T-helper 1 cell treated with Interleukin-12 subunit alpha and Interleukin-12 subunit beta and Interleukin-4 antibody, amounts not matched to agents 30 μg/mL and 1 μg/mL, for 36 hours (primary cell): ENCODE measurements around the gene FYN.
"Not testable (repeated sequence)": the region's sequence is repeated elsewhere in the genome, so short reads cannot be mapped to it uniquely, and the experiment has no call there.

Source experiments
- H3K27ac Mint-ChIP-seq: one replicate; pipeline ENCODE4 v1.8.0; 2021; ENCODE audit warnings: mild to moderate bottlenecking, mixed read lengths
- H3K27me3 Mint-ChIP-seq: one replicate; pipeline ENCODE4 v1.8.0; 2021; ENCODE audit warnings: low read depth, mixed read lengths
- H3K36me3 Mint-ChIP-seq: one replicate; pipeline ENCODE4 v1.8.0; 2021; ENCODE audit warnings: low read depth, mixed read lengths
- H3K4me1 Mint-ChIP-seq: one replicate; pipeline ENCODE4 v1.8.0; 2021; ENCODE audit warnings: low read depth, mixed read lengths
- H3K4me3 Mint-ChIP-seq: one replicate; pipeline ENCODE4 v1.8.0; 2021; ENCODE audit warnings: mild to moderate bottlenecking, moderate library complexity, mixed read lengths
- H3K9me3 Mint-ChIP-seq: one replicate; pipeline ENCODE4 v1.8.0; 2021; ENCODE audit warnings: mixed read lengths

Gene FYN

DNA sequence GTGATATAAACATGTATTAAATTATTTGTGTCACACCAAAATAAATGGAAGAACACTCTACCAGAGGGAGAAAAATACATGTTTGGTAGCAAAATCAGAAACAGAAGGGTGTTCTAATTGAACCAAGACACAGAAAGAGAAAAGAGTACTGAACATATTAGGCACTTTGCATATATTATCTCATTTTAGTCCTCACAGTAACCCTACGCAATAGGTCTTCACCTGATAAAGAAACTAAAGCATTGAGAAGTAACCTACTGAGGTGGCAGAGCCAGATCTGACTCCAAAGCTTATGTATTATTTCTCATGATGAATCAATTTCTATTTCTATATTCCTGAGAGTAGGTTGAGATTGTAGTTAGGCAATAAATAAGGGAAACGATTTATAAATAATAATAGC is 77.7 kb downstream of the FYN start:
- peaks cover 20% of the 10 kb centered on the region for H3K36me3 Mint-ChIP-seq
- H3K9me3 Mint-ChIP-seq, result no peaks in the 10 kb centered on the region
- no peaks in the 10 kb centered on the region for H3K27me3 Mint-ChIP-seq
- H3K4me1 Mint-ChIP-seq, result peaks cover 69% of the 10 kb centered on the region
- peak overlapping the region; percentile 21 for H3K4me3 Mint-ChIP-seq
- peak overlapping the region; percentile 72 for H3K27ac Mint-ChIP-seq

DNA sequence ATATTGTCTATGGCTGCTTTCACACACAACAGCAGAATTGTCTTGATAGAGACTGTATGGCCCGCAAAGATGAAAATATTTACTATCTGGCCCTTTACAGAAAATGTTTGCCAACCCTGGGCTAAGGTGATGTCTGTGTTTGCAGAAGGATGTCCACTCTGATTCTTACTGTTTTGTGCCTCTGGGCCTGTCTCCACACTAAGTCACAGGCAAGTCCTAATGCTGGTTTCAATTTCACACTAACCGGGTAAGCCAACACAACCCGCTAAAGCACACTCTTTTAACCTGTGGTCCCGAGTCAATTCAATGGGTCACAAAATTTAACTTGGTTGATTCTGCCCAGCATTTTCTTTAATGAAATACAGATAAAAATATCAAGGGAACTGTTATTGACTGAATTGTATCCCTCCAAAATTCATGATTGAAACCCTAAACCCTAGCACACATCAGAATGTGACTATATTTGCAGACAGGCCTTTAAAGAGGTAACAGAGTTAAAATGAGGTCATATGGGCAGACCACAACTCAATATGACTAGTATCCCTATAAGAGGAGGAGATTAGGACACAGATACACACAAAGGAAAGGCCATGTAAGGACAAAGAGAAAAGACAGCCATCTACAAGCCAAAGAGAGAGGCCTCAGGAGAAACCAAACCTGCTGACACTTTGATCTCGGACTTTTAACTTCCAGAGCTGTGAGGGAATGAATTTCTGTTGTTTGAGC is 78.4 kb downstream of the FYN start:
- Mint-ChIP-seq H3K27me3 (no peaks in the 10 kb centered on the region), H3K27ac (peak overlapping the region; percentile 72), H3K36me3 (peaks cover 17% of the 10 kb centered on the region), H3K4me3 (peak overlapping the region; percentile 21), H3K9me3 (no peaks in the 10 kb centered on the region), H3K4me1 (peaks cover 69% of the 10 kb centered on the region)

DNA sequence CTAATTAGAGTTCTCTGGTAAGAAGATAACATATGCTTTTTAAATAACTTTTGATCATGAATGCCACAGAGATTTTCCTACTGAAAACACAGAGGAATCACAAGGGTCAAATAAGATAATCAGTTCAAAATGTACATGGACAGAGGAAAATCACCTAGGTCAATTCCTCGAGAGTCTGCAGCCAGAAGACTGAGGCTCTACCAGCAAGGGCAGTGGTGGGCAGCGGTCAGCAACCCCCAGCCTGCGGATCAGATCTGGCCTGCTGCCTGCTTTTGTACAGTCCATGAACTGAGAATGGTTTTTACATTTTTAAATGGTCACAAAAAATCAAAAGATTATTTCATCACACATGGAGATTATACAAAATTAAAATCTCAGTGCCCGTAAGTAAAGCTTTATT is 79.0 kb downstream of the FYN start:
- Mint-ChIP-seq H3K4me3 (peak overlapping the region; percentile 41), H3K36me3 (peaks cover 14% of the 10 kb centered on the region), H3K4me1 (peaks cover 64% of the 10 kb centered on the region), H3K27ac (peak overlapping the region; percentile 69), H3K9me3 (no peaks in the 10 kb centered on the region), H3K27me3 (no peaks in the 10 kb centered on the region)

DNA sequence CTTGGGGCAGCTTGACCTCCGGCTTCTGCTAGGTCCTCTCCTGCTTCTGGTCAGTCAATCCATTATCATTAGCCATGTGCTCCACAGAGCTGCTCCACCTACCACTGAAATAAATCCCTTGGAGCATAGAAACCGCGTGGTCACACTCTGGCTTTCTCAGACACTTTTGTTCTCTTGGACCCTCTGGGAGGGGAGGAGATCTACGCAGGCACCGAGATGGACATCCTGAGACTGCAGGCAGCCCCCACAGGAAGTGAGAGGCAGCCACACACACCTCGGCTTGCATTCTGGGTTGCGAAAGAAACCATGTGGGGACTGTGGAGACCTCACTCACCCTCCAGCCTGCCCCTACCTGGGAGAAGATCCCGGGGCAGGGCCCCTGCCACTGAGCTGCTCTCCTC is 79.5 kb downstream of the FYN start:
- Mint-ChIP-seq H3K4me3 (peak overlapping the region; percentile 41), H3K9me3 (no peaks in the 10 kb centered on the region), H3K4me1 (peaks cover 58% of the 10 kb centered on the region), H3K27ac (peak overlapping the region; percentile 69), H3K27me3 (no peaks in the 10 kb centered on the region), H3K36me3 (peaks cover 11% of the 10 kb centered on the region)

DNA sequence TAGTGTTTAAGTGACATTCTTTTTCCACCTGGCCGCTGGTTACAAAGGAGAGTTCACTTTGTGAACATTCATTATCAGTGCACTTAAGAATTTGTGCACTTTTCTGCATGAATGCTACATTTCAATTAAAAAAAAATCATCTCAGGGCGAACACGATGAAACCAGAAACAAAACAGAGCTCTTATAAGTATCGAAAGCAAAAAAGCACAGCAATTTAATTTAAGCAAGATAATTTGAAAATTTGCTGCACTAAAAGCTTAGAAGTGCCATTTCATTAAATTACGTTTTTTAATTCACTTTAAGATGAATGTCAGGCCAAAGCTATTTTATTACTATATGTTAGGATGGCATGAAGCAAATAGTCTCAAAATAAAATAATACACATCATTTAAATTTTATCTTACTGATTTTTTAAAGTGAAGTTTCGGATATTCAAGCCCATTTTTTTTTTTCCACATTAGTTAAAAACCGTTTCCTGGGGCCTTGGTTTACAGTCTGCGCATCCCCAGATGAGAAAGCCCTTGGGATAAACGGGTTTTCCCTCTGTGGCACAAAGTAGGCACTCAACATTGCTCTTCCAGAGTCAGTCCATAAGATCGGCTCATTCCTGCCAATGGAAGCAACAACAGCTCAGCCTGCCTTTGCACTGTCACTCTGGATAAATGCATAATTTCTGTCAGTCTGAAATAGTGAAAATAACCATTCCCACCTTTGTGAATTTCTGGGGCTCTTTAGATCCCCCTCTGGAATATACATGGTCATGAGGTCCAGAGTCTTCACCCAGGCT is 80.1 kb downstream of the FYN start:
- Mint-ChIP-seq H3K4me3 (no peak overlapping the region), H3K27me3 (no peaks in the 10 kb centered on the region), H3K36me3 (peaks cover 11% of the 10 kb centered on the region), H3K9me3 (no peaks in the 10 kb centered on the region), H3K27ac (peak overlapping the region; percentile 69), H3K4me1 (peaks cover 52% of the 10 kb centered on the region)

DNA sequence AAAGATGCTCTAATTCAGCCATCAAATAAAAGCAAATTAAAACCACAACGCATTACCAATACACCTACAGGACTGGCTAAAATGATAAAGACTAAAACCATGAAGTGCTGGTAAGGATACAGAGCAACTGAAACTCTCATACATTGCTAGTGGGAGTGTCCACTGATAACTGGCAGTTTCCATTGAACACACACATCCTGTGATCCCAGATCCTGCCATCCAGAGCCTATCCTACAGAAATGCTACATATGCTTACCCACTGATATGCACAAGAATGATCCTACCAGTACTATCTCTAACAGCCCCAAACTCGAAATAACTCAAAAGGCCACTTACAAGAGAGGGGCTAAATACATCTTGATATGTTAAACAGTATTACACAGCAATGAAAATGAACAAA is 81.0 kb downstream of the FYN start:
- H3K36me3 Mint-ChIP-seq, result peaks cover 13% of the 10 kb centered on the region
- no peaks in the 10 kb centered on the region for H3K9me3 Mint-ChIP-seq
- peaks cover 52% of the 10 kb centered on the region for H3K4me1 Mint-ChIP-seq
- H3K27me3 Mint-ChIP-seq, result no peaks in the 10 kb centered on the region
- no peak overlapping the region for H3K4me3 Mint-ChIP-seq
- H3K27ac Mint-ChIP-seq, result no peak overlapping the region

DNA sequence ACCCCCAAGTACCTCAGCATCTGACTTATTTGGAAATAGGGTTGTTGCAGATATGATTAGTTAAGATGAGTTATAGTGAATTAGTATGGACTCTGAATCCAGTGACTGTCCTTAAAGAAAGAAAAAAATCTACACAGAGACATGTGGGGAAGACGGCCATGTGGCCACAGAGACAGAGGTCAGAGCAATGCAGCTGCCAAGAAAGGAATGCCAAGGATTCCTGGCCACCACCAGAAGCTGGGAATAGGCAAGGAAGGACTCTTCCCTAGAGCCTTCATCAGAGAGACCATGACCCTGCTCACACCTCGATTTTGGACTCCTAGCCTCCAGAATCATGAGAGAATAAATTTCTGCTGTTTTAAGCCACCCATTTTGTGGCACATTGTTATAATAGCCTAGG is 81.8 kb downstream of the FYN start:
- Mint-ChIP-seq H3K4me3 (no peak overlapping the region), H3K27me3 (no peaks in the 10 kb centered on the region), H3K4me1 (peaks cover 47% of the 10 kb centered on the region), H3K9me3 (no peaks in the 10 kb centered on the region), H3K27ac (no peak overlapping the region), H3K36me3 (peaks cover 11% of the 10 kb centered on the region)

DNA sequence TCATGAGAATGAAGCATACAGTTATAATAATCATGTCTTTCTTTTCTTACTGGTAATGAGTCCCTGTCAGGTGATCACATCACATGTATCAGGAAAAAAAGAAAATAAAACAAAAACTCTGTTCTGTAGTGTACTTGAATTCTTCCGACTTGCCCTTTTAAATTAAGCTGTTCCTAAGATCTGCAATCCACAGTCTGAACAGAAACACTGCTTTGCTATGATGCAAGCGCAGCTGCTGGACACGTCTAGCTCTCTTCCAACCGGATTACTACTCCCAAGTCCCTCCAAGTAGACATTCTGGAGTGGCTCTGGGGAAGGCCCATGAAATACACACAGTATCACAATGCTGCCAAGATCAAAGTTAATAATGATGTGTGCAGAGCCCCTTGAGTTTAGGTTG is 83.7 kb downstream of the FYN start:
- peaks cover 41% of the 10 kb centered on the region for H3K4me1 Mint-ChIP-seq
- H3K9me3 Mint-ChIP-seq, result no peaks in the 10 kb centered on the region
- peaks cover 17% of the 10 kb centered on the region for H3K36me3 Mint-ChIP-seq
- no peak overlapping the region for H3K4me3 Mint-ChIP-seq
- H3K27me3 Mint-ChIP-seq, result no peaks in the 10 kb centered on the region
- H3K27ac Mint-ChIP-seq, result no peak overlapping the region

DNA sequence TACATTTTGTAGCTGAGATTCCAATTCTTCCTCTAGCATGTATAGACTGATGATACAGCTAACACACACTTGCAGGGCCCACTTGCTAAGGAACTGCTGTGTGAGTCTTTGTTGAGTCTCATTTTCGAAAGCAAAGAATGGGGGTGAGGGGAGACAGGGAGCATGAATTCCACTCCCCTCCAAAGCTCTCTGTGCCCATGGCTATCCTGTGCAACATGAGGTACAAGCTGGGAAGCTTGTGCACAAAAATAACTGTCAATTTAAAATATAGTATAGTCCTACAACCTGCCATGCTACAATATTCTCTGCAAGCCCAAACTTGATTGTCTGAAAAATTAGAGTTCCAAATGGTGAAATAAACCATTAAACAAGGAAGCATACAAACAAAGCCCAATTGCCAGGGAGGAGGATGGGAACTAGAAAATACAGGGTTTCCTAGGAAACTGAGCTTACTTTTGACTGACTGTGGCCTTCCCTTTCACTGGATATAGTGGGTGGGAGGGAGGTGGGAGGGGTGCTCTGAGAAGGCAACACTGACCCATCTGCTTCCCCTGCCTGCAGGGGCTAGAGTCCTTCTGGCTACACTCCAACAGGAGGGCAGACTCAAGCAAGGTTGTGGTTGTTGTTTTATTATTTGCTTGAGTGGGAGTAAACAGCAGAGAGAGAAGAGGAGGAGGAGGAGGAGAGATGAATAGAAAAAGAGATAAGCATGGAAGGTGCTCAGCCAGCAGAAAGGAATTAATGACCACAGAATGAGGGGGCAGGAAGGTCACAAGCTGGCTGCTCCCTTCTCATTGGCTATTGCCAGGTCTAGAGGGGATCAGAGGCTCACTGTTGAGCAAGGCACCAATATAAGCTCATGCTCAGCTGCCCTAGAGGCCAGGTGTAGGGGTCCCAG is 84.6 kb downstream of the FYN start:
- Mint-ChIP-seq H3K27ac (no peak overlapping the region), H3K4me1 (peaks cover 36% of the 10 kb centered on the region), H3K9me3 (no peaks in the 10 kb centered on the region), H3K27me3 (no peaks in the 10 kb centered on the region), H3K36me3 (peaks cover 20% of the 10 kb centered on the region), H3K4me3 (no peak overlapping the region)

DNA sequence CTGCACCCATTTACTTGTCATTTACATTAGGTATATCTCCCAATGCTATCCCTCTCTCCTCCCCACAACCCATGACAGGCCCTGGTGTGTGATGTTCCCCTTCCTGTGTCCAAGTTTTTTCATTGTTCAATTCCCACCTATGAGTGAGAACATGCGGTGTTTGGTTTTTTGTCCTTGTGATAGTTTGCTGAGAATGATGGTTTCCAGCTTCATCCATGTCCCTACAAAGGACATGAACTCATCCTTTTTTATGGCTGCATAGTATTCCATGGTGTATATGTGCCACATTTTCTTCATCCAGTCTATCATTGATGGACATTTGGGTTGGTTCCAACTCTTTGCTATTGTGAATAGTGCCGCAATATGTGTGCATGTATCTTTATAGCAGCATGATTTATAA is 87.1 kb downstream of the FYN start:
- not testable (repeated sequence) for H3K9me3 Mint-ChIP-seq, H3K27ac Mint-ChIP-seq, H3K27me3 Mint-ChIP-seq, H3K4me3 Mint-ChIP-seq
- H3K4me1 Mint-ChIP-seq, result peaks cover 32% of the 10 kb centered on the region
- peaks cover 20% of the 10 kb centered on the region for H3K36me3 Mint-ChIP-seq

DNA sequence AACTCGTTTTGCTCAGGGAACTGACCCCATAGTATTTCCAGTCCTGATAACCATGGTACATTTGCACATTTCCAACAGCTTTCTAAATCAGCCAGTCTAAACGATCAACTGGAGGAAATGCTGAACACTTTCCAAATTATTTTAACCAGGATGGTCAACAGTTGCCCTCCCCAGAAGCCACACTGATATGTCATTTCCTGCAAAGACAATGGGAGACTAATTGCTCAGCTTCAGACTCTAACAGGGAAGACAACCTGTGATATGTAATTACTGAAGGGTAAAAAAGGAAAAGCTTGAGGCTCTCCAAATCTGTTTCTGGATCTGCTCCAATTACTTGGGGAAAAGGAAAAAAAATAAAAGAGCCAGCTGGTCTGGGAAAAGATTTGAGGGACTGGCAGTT is 88.8 kb downstream of the FYN start:
- no peak overlapping the region for H3K27ac Mint-ChIP-seq
- H3K27me3 Mint-ChIP-seq, result no peaks in the 10 kb centered on the region
- peaks cover 42% of the 10 kb centered on the region for H3K4me1 Mint-ChIP-seq
- no peaks in the 10 kb centered on the region for H3K9me3 Mint-ChIP-seq
- H3K36me3 Mint-ChIP-seq, result peaks cover 28% of the 10 kb centered on the region
- no peak overlapping the region for H3K4me3 Mint-ChIP-seq

DNA sequence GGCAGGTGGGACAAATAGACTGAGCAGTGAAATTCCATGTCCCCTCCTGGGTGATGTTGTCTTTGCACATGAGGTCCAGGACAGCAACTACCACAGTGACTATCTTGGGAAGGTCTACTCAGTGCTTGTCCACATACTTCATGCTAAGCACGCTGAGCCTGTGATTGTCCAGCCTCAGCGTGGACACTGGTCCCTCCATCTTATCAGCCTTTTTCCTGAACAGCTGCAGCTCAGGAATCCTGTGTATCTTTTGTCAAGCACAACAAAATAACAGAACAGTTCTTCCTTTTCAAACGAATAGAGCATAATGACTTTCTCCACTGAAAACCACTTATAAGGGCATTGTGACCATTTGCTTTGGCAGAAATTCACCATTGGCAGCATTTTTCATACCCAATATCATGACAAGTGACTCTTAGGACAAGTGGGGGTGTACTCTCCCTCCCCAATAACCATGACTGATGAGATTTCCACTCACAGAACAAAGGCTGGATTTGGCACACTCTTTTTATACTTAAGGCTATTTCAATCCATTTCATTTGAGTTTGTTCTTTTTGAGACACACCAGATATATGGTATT is 90.3 kb downstream of the FYN start:
- Mint-ChIP-seq H3K9me3 (no peaks in the 10 kb centered on the region), H3K4me1 (peaks cover 54% of the 10 kb centered on the region), H3K27me3 (no peaks in the 10 kb centered on the region), H3K36me3 (peaks cover 32% of the 10 kb centered on the region), H3K4me3 (no peak overlapping the region), H3K27ac (no peak overlapping the region)

DNA sequence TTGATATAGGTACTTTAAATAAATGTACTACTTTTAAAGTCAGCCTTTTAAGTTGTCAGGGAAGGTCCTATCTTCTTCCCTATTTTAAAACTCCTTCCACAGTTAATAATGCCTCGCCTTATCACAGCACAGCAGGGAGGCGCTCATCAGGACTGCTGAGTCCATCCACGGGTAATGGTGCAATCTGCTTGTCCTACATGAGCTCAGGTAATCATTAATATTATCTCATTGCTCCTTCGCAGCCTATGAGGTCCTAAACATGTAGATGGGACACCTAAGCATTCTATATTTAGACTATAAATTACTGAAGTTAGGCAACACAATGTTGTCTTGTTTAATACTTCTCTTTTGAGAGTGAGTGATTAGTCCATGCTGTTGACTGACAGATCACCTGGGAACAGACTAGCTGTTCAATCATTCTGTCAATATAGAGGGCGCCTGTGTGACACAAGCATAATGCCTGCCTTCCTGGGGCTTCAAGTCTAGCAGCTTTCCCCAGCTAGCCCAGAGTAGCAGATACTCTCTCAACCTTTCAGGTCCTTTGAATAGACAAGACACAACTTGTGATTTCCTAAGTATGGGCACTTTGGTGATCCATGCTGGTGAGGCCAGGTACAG is 91.0 kb downstream of the FYN start:
- H3K4me3 Mint-ChIP-seq, result no peak overlapping the region
- peaks cover 34% of the 10 kb centered on the region for H3K36me3 Mint-ChIP-seq
- no peaks in the 10 kb centered on the region for H3K27me3 Mint-ChIP-seq
- peaks cover 61% of the 10 kb centered on the region for H3K4me1 Mint-ChIP-seq
- H3K9me3 Mint-ChIP-seq, result no peaks in the 10 kb centered on the region
- no peak overlapping the region for H3K27ac Mint-ChIP-seq
